GM12801 (cell line): ENCODE measurements around the gene C11orf97.

ENCODE experiments used
- TF ChIP-seq, protein P1 (sequence below): IDR thresholded peaks from one replicate; pipeline ENCODE4 v1.5.1; 2011; ENCODE audit warnings: control low read depth; ENCODE audit not compliant: insufficient read length; ENCODE audit errors: extremely low read depth

The C11orf97 gene

DNA sequence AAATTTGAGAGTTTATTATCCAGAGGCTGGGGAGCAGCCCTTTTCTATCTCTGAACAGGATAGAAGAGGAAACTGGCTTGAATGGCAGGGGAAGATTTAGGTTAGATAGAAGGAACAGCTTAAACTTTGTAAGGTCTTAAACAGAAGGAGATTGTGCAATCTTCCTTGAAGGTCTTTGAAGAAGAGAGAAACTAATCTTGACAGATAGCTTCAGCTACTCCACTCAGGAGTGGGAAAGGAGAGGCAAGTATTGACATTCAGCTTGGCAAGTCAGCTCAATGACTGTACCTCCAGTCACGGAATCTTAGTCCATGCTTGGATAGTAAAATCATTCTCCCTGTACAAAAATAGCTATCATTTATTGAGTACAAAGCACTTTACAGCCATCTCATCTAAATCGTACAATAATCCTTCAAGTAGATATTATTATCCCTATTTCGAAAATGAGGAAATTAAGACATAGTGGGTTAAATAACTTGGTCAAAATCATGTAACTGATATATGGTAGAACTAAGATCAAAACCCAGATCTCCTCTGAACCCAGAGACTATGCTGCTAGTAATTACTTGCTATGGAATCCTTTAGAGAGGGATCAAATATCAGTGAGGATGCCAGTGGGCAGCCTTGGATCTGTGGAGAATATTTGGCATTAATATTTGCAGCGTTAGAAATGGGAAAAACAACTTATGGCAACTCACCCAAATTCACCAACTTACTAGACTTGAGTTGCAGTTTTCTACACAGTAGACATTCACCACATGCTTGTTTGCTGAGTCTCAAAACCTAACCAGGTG lies 14.6 kb downstream of the C11orf97 start:
- TF ChIP-seq, protein P1, sequence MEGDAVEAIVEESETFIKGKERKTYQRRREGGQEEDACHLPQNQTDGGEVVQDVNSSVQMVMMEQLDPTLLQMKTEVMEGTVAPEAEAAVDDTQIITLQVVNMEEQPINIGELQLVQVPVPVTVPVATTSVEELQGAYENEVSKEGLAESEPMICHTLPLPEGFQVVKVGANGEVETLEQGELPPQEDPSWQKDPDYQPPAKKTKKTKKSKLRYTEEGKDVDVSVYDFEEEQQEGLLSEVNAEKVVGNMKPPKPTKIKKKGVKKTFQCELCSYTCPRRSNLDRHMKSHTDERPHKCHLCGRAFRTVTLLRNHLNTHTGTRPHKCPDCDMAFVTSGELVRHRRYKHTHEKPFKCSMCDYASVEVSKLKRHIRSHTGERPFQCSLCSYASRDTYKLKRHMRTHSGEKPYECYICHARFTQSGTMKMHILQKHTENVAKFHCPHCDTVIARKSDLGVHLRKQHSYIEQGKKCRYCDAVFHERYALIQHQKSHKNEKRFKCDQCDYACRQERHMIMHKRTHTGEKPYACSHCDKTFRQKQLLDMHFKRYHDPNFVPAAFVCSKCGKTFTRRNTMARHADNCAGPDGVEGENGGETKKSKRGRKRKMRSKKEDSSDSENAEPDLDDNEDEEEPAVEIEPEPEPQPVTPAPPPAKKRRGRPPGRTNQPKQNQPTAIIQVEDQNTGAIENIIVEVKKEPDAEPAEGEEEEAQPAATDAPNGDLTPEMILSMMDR, result no peak

DNA sequence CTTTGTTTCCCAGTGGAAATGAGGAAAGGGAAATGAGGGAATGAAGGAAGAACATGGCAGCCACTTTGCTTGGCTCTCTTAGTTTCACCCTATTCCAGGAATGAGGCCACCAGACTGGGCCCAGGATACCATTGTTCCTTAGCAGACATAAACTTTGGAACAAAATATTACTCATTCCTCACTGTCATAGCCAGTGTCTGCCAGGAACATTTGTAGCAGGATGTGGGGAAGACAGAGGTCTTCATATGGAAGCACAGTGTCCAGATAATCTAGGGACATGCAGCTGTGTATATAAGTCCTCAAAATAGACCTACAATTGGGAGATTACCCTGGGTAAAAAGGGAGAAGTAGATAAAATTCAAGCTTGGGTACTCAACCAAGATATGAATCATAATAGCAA lies 16.3 kb downstream of the C11orf97 start:
- TF ChIP-seq, protein P1, result no peak

DNA sequence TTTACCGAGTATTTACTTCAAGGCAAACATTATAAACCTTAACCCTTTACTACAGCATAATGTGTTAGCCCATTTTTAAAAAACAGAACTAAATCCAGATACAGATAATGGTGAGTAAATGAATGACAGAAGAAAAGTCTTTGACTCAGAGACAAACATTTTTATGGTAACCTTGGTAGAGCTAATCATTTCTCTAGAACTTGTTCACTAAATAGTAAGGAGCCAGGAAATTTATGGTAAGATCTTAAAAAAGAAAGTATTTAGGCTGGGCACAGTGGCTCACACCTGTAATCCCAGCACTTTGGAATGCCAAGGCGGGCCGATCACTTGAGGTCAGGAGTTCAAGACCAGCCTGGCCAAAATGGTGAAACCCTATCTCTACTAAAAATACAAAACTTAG lies 19.9 kb downstream of the C11orf97 start:
- TF ChIP-seq, protein P1, result no peak

DNA sequence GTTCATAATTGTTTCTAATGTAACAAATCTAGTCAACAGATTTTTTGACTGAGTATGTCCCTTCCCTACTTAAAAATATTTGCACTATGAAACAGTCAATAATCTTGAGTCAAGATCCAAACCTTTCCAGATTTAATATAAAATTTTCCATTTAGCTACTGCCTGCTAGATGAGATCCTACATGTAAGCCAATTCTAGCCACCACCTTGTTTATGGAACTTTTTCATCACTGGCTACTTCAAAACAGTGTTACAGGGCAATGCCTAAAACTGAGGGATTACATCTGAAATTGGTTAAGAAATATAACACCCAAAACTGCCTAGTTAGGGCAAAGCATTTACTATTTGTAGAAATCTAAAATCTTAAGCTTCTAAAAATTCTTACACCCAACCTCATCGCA lies 20.9 kb downstream of the C11orf97 start:
- TF ChIP-seq, protein P1, result no peak

DNA sequence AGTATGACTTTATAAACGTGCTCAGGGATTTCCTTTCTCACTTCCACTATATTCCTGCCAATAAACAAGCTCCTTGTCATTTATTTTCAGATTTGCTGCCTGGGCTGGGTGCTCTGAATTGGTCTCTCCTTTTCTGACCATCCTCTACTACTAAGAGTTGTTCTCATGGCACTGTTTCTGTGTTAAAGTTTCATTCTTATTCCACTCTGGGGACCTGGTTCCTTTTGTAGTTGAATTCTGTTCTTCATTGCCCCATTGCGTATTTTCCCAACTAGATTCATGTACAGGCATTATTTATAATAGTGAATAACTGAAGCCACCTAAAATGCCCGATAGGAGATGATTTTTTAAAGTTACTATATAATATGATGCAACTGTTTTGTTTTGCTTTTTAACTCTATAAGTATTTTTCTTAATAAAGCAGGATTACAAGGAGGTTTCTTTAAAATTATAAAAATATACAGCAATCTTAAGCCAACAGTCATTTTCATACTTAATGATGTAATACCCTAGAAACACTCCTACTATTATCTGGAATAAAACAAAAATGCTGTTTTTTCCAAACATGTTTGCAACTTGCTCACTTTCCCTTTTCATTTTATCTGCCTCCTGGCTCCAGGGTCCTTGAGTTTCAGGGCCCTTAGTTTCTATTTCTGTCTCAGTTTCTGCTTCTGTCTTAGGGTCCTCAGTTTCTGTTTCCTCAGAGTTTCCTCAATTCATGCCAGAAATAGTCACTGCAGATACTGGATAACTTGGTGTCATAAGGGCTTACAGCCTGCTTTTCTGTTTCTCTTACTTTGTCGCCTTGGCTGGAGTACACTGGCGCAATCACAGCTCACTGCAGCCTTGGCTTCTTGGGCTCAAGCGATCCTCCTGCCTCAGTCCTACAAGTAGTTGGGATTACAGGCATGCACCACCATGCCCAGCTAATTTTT lies 21.7 kb downstream of the C11orf97 start:
- TF ChIP-seq, protein P1, result no peak

GRCh38 chr11:94536386-94536785 lies 24.1 kb downstream of the C11orf97 start:
- TF ChIP-seq, protein P1, result no peak

DNA sequence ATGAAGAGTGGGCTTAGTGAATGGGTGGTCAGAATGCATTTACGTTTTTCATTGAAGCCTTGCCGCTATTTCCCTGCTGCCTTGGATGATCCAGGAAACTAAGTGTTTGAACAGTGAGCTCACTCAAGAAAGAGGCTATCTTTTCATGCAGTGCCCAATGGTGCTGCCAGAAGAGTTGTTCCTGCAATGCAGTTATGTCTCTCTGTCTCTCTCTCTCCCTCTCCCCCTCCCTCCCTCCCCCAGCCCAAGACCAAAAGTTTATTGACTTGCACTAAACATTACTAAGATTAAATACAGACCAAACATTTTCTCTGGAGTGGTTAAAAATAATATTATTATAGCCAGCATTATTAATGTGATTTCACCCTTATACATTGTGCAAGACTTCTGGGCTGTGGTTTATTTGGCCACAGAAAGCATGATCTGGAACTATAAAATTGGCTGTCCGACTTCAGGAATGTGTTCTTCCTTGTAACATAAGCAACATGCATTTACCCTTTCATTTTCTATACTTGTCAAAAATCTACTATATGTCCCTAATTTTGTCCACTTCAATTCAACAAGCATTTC lies 24.9 kb downstream of the C11orf97 start:
- TF ChIP-seq, protein P1, result no peak
